ENCODE results near the gene NUDC. TPM values are rescaled to one million over a fixed set of nuclear protein-coding genes. Genes with fewer than 3 reads are reported as not detected.

The NUDC gene
- total RNA-seq, 1 experiment from 2014 or later = 118 TPM

GRCh38 chr1:26949926-26950319 lies 28.4 kb downstream of the NUDC start:
- Histone ChIP-seq H4K5ac (ENCODE audit: insufficient read length, low read depth, low read length) (no peak overlapping the region), H4K8ac (replicated peaks; ENCODE audit: insufficient read length, low read depth, low read length) (no peak overlapping the region), H3K27me3 (ENCODE audit: insufficient read depth, low read length) (no peaks in the 10 kb centered on the region), H2AFZ (ENCODE audit: low read length) (no peak overlapping the region), H4K20me1 (ENCODE audit: control insufficient read depth, insufficient read depth, insufficient read length) (no peaks in the 10 kb centered on the region), H3K9ac (ENCODE audit: extremely low read depth, insufficient read length, low read length) (no peak overlapping the region), H2BK20ac (ENCODE audit: low read depth, low read length, poor library complexity, severe bottlenecking) (no peak overlapping the region), H2BK120ac (ENCODE audit: low read depth, low read length, poor library complexity, severe bottlenecking) (no peak overlapping the region), H2AK5ac (ENCODE audit: insufficient read length, low read length) (no peak overlapping the region), H3K56ac (ENCODE audit: insufficient read length, low read depth, low read length) (no peak overlapping the region), H3K4ac (ENCODE audit: low read depth, low read length) (no peak overlapping the region), H2BK5ac (ENCODE audit: insufficient read length, low read length) (no peak overlapping the region), H3T11ph (ENCODE audit: low read length) (no peak overlapping the region), H3K18ac (ENCODE audit: insufficient read length, low read depth, low read length) (no peak overlapping the region), H2BK12ac (ENCODE audit: insufficient read length, low read depth, low read length) (no peak overlapping the region), H3K79me1 (ENCODE audit: insufficient read depth, low read depth, low read length, poor library complexity, severe bottlenecking) (no peaks in the 10 kb centered on the region), H3K4me1 (ENCODE audit: insufficient read depth, low read length) (no peaks in the 10 kb centered on the region), H3K4me2 (ENCODE audit: insufficient read depth, insufficient read length, low read length) (no peak overlapping the region), H3K79me2 (ENCODE audit: insufficient read depth, low read length) (no peaks in the 10 kb centered on the region), H3K9me3 (ENCODE audit: control insufficient read depth, low read depth, low read length) (no peaks in the 10 kb centered on the region), H2BK15ac (ENCODE audit: low read depth, low read length) (no peak overlapping the region), H4K91ac (ENCODE audit: insufficient read length, low read depth, low read length) (no peak overlapping the region), H3K27ac (ENCODE audit: insufficient read length, low read depth, low read length) (no peak overlapping the region), H3K23ac (ENCODE audit: insufficient read length, low read depth, low read length) (no peak overlapping the region), H3K23me2 (ENCODE audit: insufficient read length, low read depth, low read length, poor library complexity, severe bottlenecking) (no peaks in the 10 kb centered on the region), H3K14ac (ENCODE audit: insufficient read depth, low read length) (no peak overlapping the region)
- no peaks in the 10 kb centered on the region for H3K4me1 Mint-ChIP-seq
- no peaks in the 10 kb centered on the region for H3K9me3 Mint-ChIP-seq
- H3K4me3 Mint-ChIP-seq = no peak overlapping the region
- TF ChIP-seq, protein P1, sequence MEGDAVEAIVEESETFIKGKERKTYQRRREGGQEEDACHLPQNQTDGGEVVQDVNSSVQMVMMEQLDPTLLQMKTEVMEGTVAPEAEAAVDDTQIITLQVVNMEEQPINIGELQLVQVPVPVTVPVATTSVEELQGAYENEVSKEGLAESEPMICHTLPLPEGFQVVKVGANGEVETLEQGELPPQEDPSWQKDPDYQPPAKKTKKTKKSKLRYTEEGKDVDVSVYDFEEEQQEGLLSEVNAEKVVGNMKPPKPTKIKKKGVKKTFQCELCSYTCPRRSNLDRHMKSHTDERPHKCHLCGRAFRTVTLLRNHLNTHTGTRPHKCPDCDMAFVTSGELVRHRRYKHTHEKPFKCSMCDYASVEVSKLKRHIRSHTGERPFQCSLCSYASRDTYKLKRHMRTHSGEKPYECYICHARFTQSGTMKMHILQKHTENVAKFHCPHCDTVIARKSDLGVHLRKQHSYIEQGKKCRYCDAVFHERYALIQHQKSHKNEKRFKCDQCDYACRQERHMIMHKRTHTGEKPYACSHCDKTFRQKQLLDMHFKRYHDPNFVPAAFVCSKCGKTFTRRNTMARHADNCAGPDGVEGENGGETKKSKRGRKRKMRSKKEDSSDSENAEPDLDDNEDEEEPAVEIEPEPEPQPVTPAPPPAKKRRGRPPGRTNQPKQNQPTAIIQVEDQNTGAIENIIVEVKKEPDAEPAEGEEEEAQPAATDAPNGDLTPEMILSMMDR (conservative IDR thresholded peaks at IDR 0.05) = no peak
- no CpG with 5 or more reads among the region's 3 CpGs for WGBS (ENCODE audit: extremely low coverage, insufficient read length, low lambda C conversion rate)
- no peak for DNase-seq
- H3K36me3 Mint-ChIP-seq (ENCODE audit: insufficient read depth in 1 of 3, low read depth in 3 of 3) = peaks cover 24 to 60% (median 60%) of the 10 kb centered on the region in 3 experiments; a peak in 6 of 7 replicates
- H3K27me3 Mint-ChIP-seq (ENCODE audit: low read depth) = no peaks in the 10 kb centered on the region
- peak overlapping the region in 1 of 3 experiments; percentile 43; a peak in 1 of 7 replicates for H3K27ac Mint-ChIP-seq
